C4-2B (cell line): Measurements from ENCODE around the gene AGK.

Experiments
- ZFX ChIP-seq: fragments of 450-650 bp; IDR thresholded peaks from 2 replicates; pipeline ENCODE4 v1.6.1; 2017
- TF ChIP-seq, protein P1 (sequence below): fragments of 450-650 bp; conservative IDR thresholded peaks from 2 replicates; pipeline ENCODE4 v1.5.1; 2017; ENCODE audit warnings: mild to moderate bottlenecking

DNA sequence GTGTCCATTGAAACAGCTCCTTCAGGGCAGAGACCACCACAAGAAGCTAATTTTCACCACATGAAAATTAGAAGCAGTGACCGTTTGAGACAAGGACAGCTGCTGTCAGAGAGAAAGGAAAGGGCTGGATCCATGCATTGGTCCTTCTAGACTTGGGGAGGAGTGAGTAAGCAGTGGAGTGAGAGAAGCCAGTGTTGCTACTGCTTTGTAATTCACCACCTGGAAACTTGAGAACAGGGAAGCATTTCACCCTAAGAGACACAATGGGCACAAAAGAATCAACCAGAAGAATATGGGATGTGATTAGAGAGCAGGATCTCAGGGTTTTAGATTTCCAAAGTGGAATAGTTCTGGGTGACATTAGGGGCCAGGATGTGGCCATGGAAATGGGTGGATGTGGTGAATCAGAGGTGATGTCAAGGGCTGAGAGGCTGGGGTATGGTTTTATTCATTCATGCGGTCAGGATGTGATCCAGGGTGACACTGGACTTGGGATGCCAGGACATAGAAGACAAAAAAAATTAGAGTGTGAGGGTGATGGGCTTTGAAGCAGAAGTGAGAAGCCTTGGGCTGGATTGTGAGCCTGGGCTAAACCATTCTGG, 89.1 kb downstream of the AGK start:
- TF ChIP-seq, protein P1, sequence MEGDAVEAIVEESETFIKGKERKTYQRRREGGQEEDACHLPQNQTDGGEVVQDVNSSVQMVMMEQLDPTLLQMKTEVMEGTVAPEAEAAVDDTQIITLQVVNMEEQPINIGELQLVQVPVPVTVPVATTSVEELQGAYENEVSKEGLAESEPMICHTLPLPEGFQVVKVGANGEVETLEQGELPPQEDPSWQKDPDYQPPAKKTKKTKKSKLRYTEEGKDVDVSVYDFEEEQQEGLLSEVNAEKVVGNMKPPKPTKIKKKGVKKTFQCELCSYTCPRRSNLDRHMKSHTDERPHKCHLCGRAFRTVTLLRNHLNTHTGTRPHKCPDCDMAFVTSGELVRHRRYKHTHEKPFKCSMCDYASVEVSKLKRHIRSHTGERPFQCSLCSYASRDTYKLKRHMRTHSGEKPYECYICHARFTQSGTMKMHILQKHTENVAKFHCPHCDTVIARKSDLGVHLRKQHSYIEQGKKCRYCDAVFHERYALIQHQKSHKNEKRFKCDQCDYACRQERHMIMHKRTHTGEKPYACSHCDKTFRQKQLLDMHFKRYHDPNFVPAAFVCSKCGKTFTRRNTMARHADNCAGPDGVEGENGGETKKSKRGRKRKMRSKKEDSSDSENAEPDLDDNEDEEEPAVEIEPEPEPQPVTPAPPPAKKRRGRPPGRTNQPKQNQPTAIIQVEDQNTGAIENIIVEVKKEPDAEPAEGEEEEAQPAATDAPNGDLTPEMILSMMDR = no peak
- no peak for TF ChIP-seq ZFX
